Endothelial cell (in vitro differentiated cells): ENCODE results near the gene TESMIN. TPM values are rescaled to one million over a fixed set of nuclear protein-coding genes. Genes with fewer than 3 reads are reported as not detected.

Source experiments
- DNase-seq: peaks from one replicate; pipeline ENCODE4 v3.0.0; 2021; ENCODE audit warnings: low spot score
- H3K27ac Mint-ChIP-seq: one replicate; pipeline ENCODE4 v1.8.0; 2021; ENCODE audit warnings: mixed read lengths, inconsistent platforms; ENCODE audit not compliant: unreplicated experiment
- H3K27me3 Mint-ChIP-seq: one replicate; pipeline ENCODE4 v1.8.0; 2021; ENCODE audit warnings: mild to moderate bottlenecking, moderate library complexity, mixed read lengths, inconsistent platforms; ENCODE audit not compliant: unreplicated experiment
- H3K36me3 Mint-ChIP-seq: one replicate; pipeline ENCODE4 v1.8.0; 2021; ENCODE audit warnings: mild to moderate bottlenecking, low read depth, mixed read lengths, inconsistent platforms; ENCODE audit not compliant: unreplicated experiment
- H3K4me1 Mint-ChIP-seq: one replicate; pipeline ENCODE4 v1.8.0; 2021; ENCODE audit warnings: mild to moderate bottlenecking, mixed read lengths, inconsistent platforms; ENCODE audit not compliant: unreplicated experiment
- H3K4me3 Mint-ChIP-seq: one replicate; pipeline ENCODE4 v1.8.0; 2021; ENCODE audit warnings: mild to moderate bottlenecking, mixed read lengths, inconsistent platforms; ENCODE audit not compliant: unreplicated experiment
- H3K9me3 Mint-ChIP-seq: one replicate; pipeline ENCODE4 v1.8.0; 2021; ENCODE audit warnings: mixed read lengths, inconsistent platforms; ENCODE audit not compliant: unreplicated experiment
- CTCF ChIP-seq: fragments of 200-600 bp; sonication (generic); IDR thresholded peaks from one replicate; pipeline ENCODE4 v1.5.0; 2021; ENCODE audit warnings: antibody characterized with exemption; ENCODE audit not compliant: unreplicated experiment
- total RNA-seq: library from RNA; stranded (reverse); fragmentation: NEBNext Ultra II Directional; extraction: Animal tissue kit (Norgen Biotek cat#: 25700); gene quantifications from one replicate; pipeline ENCODE4 v1.2.1, GENCODE V29; 2021; ENCODE audit not compliant: unreplicated experiment

TESMIN gene
- total RNA-seq, 1 donor from 2014 or later, result 3.4 TPM

DNA sequence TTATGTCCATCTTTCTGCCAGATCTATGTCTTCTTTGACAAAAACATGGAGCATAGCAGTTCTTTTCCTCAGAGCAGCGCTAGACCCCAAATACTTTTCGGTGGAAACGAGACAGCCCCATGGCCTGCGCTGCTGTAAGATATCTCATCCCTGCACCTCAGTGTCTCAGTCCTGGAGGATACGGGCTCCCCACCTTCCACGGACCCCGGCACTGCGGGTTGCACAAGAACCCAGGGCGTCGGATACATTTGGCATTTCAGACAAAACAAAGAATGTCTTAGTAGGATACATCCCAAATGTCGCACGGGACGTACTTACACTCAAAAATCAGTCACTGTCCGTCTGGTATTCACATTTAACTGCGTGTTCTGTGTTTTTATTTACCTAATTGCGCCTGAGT is 76.9 kb downstream of the TESMIN start:
- no peak for DNase-seq
- Mint-ChIP-seq H3K36me3 (no peaks in the 10 kb centered on the region), H3K4me1 (no peaks in the 10 kb centered on the region)

DNA sequence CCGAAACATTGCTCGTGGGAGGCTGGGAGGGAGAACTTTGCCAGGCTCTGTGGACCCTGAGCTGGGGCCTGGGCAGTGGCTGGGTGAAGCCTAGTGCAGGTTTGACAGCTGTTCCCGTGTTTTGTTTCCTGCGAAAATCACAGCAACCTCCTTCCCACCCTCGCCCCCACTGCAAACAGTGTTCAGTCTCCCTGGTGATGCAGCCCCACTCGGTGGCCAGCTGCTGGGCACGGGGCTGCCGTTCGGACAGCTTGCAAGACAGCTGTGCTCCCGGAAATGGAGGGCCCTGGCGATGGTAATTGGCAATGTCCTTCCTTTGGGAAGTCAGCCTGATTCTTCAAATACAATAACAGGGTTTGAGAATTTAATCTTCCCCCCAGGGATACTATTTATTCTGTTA is 77.3 kb downstream of the TESMIN start:
- no peak for DNase-seq
- TF ChIP-seq CTCF, result no peak
- H3K27ac Mint-ChIP-seq, result no peak overlapping the region
- H3K27me3 Mint-ChIP-seq, result peaks cover 5% of the 10 kb centered on the region
- H3K9me3 Mint-ChIP-seq, result no peaks in the 10 kb centered on the region
- no peaks in the 10 kb centered on the region for H3K36me3 Mint-ChIP-seq
- H3K4me1 Mint-ChIP-seq, result no peaks in the 10 kb centered on the region
- no peak overlapping the region for H3K4me3 Mint-ChIP-seq

More for the DNA sequence above, 76.9 kb downstream of the TESMIN start:
- Mint-ChIP-seq H3K4me3 (no peak overlapping the region), H3K9me3 (no peaks in the 10 kb centered on the region), H3K27ac (no peak overlapping the region), H3K27me3 (peaks cover 5% of the 10 kb centered on the region)
- no peak for TF ChIP-seq CTCF

DNA sequence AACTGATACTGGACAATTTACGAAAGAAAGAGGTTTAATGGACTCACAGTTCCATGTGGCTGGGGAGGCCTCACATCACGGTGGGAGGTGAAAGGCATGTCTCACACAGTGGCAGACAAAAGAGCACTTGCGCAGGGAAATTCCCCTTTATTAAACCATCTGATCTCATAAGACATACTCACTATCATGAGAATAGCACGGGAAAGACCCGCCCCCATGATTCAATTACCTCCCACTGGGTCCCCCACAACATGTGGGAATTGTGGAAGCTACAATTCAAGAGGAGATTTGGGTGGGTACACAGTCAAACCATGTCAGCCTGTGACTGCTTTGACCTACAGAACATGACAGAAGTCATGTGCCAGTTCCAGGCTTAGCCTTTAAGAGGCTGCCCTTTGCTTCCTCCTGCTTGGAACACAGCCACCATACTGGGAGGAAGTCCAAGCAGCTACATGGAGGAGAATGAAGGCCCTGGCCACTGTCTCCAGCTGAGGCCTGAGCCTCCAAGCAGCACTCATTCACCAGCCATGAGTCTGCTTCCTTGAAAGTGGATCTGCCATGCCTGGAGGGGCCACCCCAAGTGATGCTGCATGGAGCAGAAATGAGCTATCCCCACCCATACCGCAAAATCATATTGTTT is 77.9 kb downstream of the TESMIN start:
- Mint-ChIP-seq H3K36me3 (no peaks in the 10 kb centered on the region), H3K4me3 (no peak overlapping the region), H3K27me3 (peaks cover 2% of the 10 kb centered on the region), H3K9me3 (no peaks in the 10 kb centered on the region), H3K27ac (no peak overlapping the region), H3K4me1 (no peaks in the 10 kb centered on the region)
- DNase-seq, result no peak
- TF ChIP-seq CTCF, result no peak

GRCh38 chr11:68670208-68670992 is 80.9 kb downstream of the TESMIN start:
- Mint-ChIP-seq H3K36me3 (no peaks in the 10 kb centered on the region), H3K27me3 (peaks cover 5% of the 10 kb centered on the region), H3K4me1 (no peaks in the 10 kb centered on the region), H3K4me3 (no peak overlapping the region), H3K9me3 (no peaks in the 10 kb centered on the region), H3K27ac (no peak overlapping the region)
- no peak for DNase-seq
- TF ChIP-seq CTCF, result no peak
